T-helper 2 cell (primary cell): ENCODE results near the gene PLPPR1.

ENCODE experiments used
- DNase-seq, 5 experiments: peaks; one replicate each; pipeline versions ENCODE4 v3.0.0 to v3.0.0-alpha.2; 2012 to 2022

PLPPR1 gene

GRCh38 chr9:101354765-101355708 is 326.5 kb downstream of the PLPPR1 start:
- DNase-seq, result no peak

DNA sequence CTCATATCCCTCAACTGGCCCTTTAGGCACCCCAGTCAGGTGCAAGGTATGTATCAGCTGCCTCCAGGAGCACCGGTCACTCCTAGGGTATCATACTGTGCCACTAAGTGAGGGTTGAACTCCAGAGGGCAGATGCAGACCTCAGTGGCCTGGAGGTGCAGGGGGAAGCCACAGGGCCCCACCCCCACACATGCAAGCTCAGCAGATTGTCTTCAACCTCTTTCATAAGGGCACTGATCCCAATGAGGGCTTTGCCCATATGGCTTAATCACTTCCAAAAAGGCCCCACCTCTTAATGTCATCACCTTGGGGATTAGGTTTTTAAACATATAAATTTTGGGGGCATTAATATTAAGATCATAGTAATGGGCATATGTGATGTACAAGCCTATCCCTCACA is 328.1 kb downstream of the PLPPR1 start:
- DNase-seq, result no peak

- DNase-seq, result no peak
Measured at GRCh38 chr9:101359679-101360078, 331.2 kb downstream of the PLPPR1 start.

DNA sequence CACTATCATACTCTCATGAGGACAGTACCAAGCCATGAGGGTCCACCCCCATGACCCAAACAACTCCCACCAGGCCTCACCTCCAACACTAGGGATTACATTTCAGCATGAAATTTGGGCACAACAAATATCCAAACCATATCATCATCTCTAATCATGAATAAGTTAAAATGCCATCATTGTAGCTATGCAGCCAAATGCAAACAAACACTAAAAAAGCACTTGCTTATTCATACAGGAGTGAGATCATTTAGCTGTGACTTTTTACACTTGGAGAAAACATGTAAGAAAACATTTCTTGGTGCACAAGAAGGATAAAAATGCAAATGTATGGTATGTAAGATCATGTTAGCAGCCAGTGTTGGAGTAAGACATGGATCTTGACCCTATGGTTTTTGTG is 332.1 kb downstream of the PLPPR1 start:
- DNase-seq, result no peak

GRCh38 chr9:101362450-101362849 is 333.9 kb downstream of the PLPPR1 start:
- DNase-seq, result no peak

GRCh38 chr9:101365181-101365580 is 336.7 kb downstream of the PLPPR1 start:
- no peak for DNase-seq

DNA sequence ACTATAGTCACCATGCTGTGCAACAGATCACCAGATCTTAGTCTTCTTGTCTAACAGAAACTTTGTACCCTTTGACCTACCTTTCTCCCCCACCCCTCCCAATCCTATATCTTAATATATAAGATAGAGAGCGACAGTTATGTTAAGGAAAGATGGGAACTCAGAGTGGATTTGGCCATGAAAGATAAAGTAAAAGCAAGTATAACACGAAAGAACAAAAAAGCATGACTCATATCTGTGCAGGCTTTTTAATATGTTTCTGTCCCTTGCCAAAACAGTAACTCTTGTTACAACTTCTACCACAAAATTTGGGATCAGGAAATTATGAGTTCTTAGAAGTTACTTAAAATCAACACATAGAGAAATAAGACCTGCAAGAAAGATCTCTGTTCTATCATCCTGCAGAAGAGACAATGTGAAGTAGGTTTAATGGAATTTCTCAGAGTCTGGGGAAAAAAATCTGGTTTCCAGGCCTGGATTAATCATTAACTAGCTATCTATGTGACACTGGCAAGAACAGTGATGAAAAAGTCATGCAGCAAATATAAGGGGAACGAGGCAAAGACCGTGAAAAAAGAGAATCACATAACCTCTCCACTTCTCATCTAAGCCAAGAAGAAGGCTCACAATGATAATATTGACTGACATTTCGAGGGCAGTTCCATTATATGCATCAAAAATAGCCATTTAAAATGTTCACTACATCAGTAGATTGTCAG is 337.7 kb downstream of the PLPPR1 start:
- no peak for DNase-seq

GRCh38 chr9:101367323-101367722 is 338.8 kb downstream of the PLPPR1 start:
- no peak for DNase-seq

GRCh38 chr9:101369286-101369685 is 340.8 kb downstream of the PLPPR1 start:
- no peak for DNase-seq

DNA sequence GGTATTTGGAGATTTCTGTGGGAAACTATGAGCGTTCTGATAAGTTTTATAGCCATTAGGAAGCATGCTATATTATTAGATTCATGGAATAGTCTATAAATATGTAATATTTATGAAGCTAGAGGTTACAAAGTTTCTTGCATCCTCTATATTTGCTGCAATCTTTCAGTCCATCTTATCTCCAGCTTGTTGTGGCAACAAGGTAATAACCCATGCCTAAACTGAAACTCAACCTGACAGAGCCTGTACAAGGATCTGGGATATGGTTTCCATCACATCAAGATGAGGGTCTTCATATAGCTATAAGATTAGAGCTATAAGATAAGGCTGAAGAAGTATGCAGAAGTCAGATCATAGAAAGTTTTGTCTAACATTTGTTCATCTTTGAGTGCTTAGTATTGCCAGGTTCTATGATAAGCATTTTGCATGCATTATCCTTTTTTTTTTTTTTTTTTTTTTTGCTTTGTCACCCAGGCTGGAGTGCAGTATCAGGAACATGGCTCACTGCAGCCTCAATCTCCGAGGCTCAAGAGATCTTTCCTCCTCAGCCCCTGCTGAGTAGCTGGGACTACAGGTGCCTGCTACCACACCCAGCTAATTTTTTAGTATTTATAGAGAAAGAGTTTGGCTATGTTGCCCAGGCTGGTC is 341.5 kb downstream of the PLPPR1 start:
- no peak for DNase-seq

DNA sequence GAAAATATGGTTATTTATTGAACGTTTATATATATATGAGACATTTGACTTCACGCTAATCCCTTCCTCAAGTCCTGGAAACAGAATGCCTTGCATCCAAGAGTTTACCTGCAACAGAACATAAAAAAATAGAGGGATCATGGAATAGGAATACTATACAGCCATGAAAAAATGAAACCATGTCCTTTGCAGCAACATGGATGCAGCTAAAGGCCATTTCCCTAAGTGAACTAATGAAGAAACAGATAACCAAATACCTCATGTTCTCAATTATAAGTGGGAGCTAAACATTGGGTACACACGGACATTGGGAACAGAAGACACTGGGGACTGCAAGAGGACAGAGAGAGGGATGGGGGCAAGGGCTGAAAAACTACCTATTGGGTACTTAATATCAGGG is 343.3 kb downstream of the PLPPR1 start:
- DNase-seq, result no peak

DNA sequence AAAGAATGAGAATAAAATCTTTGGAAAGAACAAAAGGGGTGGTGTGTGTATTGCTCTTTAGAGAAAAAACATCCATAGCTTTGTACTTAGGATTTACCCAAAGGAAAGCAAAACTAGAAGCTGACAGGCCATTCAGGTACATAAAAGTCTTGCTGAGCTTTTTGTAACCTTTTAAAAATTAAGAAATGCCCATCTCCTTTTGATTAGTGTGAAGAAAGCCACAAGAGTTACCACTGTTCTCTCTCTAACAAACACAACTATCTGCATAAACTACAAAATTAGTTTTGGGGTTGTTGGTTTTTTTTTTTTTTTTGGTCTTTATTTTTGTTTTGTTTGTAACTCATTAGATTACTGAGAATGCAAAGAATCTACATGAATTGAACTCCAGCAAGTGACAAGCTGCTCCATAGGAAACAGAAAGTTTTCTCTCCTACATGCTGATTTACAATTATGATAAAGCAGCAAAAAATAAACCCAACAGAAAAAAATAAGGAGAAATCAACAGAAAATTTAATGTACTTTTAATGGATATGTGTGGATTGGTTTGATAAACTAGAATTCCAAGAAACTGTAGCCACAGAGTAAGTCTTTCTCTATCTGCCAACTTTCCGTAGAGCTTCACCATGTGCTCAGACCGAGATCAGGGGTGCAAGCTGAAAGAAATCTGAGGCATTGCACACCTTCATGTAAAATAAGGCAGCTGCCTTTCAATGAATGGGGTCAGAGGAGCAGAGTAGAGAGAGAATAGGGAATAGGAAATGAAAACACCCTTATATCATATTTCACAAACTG is 344.0 kb downstream of the PLPPR1 start:
- DNase-seq, result no peak
